ENCODE measurements around the gene RHOU. TPM values are rescaled to one million over a fixed set of nuclear protein-coding genes. Genes with fewer than 3 reads are reported as not detected.
"Not testable (repeated sequence)": the region's sequence is repeated elsewhere in the genome, so short reads cannot be mapped to it uniquely, and the experiment has no call there.

RHOU gene
- total RNA-seq, 2 experiments from 2014 or later: 1.2 TPM

DNA sequence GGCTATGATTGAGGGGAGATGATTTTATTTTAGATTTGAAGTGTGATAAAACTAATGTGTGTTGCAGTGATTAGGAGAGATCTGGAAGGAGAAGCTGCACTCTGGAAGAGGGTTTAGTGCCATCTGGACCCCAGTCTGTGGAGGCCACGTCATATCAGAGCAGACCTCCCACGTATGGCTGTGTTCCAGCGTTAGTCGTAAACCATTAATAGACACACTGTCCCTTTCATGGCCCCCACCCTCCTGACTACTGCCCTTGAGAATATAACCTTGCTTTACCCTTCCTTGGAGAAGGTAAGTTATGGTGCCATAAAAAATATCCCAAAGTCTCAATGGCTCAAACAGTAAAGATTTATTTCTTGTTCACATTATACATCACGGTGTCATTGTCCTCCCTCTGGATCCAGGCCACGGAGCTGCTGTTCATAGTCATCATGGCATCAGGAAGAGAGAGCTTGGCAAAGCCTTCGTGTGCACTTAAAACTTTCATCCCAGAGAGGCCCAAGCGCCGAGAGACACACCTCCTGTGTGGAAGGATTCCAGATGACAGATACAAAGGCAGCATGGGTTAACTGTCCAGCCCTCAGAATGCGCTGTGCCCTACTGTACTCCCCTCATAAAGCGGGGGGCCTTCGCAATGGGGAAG lies 33.2 kb downstream of the RHOU start:
- no peak overlapping the region for H3K4me3 Mint-ChIP-seq
- ChIA-PET CTCF (no interaction called here), POLR2A (no interaction called here)
- intact Hi-C loops (cut with micrococcal nuclease): no loop called here
- H3K9me3 Mint-ChIP-seq: no peaks in the 10 kb centered on the region
- H3K27me3 Mint-ChIP-seq: no peaks in the 10 kb centered on the region
- no peaks in the 10 kb centered on the region for H3K36me3 Mint-ChIP-seq (ENCODE audit: low read depth)
- DNase-seq (no peak), ATAC-seq (no peak)
- H3K4me1 Mint-ChIP-seq (ENCODE audit: low read depth): peaks cover 13% of the 10 kb centered on the region
- TF ChIP-seq, protein P1, sequence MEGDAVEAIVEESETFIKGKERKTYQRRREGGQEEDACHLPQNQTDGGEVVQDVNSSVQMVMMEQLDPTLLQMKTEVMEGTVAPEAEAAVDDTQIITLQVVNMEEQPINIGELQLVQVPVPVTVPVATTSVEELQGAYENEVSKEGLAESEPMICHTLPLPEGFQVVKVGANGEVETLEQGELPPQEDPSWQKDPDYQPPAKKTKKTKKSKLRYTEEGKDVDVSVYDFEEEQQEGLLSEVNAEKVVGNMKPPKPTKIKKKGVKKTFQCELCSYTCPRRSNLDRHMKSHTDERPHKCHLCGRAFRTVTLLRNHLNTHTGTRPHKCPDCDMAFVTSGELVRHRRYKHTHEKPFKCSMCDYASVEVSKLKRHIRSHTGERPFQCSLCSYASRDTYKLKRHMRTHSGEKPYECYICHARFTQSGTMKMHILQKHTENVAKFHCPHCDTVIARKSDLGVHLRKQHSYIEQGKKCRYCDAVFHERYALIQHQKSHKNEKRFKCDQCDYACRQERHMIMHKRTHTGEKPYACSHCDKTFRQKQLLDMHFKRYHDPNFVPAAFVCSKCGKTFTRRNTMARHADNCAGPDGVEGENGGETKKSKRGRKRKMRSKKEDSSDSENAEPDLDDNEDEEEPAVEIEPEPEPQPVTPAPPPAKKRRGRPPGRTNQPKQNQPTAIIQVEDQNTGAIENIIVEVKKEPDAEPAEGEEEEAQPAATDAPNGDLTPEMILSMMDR (IDR thresholded peaks at IDR 0.05): no peak
- H3K27ac Mint-ChIP-seq: no peak overlapping the region

DNA sequence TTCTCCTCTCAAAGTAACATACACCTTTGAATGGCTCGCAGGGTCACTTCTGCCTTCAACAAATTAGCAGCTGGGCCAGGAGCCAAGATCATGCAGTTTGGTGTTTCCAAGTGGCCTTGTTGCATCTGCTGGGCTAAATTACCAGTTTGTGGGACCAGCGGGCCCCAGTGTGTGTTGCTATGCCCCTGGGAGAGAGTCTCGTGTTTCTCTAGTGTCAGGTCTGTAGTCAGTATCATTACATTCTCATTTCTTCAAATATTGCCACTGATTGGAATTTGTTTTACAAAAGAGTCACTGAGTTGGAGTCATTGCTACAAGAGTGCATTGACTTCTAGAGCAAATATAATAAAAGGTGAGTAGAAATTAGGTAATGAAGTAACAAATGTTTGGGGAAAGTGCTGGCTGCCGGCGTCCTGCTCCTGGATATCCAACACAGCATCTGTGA lies 35.5 kb downstream of the RHOU start:
- CTCF ChIA-PET: no interaction called here

DNA sequence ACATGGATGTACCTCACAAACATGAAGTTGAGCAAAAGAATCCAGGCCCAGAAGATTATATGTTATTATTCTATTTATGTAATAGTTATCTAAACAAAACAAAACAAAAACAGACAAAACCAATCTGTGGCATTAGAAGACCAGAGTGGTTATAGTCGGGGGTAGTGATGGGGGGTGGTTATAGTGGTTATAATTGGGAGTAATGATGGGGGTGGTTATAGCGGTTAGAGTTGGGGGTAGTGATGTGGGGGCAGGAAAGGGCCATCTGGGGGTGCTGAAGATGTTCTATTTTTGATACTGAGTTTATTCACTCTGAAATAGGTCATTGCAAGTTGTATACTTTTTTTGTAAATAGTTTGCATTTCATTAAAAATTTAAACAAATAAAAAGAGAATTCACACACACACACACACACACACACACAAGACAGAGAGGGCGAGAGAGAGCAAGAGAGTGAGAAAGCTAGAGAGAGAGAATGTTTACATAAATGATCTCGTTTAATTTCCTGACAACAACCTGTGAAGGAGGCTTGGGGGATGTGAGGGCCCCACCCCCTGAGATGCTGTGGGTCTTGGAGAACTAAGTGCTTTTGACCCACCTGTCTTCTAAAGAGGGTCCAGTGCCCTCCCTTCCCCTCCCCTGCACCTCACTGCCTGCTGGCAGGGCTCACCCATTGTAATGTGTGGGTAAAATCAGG lies 37.4 kb downstream of the RHOU start:
- intact Hi-C loops (cut with micrococcal nuclease): no loop called here
- no peaks in the 10 kb centered on the region for H3K27me3 Mint-ChIP-seq
- no peak overlapping the region for H3K27ac Mint-ChIP-seq
- ChIA-PET POLR2A (no interaction called here), CTCF (no interaction called here)
- DNase-seq (no peak), ATAC-seq (no peak)
- no peaks in the 10 kb centered on the region for H3K9me3 Mint-ChIP-seq
- H3K4me3 Mint-ChIP-seq: no peak overlapping the region
- H3K4me1 Mint-ChIP-seq (ENCODE audit: low read depth): peaks cover 11% of the 10 kb centered on the region
- TF ChIP-seq, protein P1 (IDR thresholded peaks at IDR 0.05): no peak
- no peaks in the 10 kb centered on the region for H3K36me3 Mint-ChIP-seq (ENCODE audit: low read depth)

More for the DNA sequence above, 35.5 kb downstream of the RHOU start:
- no peak overlapping the region for H3K4me3 Mint-ChIP-seq
- intact Hi-C loops (cut with micrococcal nuclease): no loop called here
- no peaks in the 10 kb centered on the region for H3K27me3 Mint-ChIP-seq
- H3K4me1 Mint-ChIP-seq (ENCODE audit: low read depth): peaks cover 14% of the 10 kb centered on the region
- no peak for DNase-seq
- H3K9me3 Mint-ChIP-seq: no peaks in the 10 kb centered on the region
- H3K36me3 Mint-ChIP-seq (ENCODE audit: low read depth): no peaks in the 10 kb centered on the region
- no peak for ATAC-seq
- TF ChIP-seq, protein P1 (IDR thresholded peaks at IDR 0.05): no peak
- no peak overlapping the region for H3K27ac Mint-ChIP-seq
- POLR2A ChIA-PET: interaction anchor here (0.5 kb wide), 1 partner anchor 1065 kb away, joined by 3 read pairs; no protein-coding TSS in a partner anchor

DNA sequence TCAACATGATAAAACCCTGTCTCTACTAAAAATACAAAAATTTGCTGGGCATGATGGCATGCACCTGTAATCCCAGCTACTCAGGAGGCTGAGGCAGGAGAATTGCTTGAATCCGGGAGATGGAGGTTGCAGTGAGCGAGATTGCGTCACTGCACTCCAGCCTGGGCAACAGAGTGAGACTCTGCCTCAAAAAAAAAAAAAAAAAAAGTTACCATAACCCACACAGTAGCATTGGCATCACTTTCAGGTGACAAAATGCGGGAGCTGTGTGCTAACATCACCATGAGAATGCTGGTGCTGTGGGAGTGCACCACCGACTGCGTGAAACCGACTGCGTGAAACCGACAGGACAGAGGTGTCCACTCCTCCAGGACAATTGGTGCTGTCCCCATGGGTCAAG lies 40.7 kb downstream of the RHOU start:
- DNase-seq; intact Hi-C loops (cut with micrococcal nuclease); H3K27me3 Mint-ChIP-seq; H3K27ac Mint-ChIP-seq; H3K36me3 Mint-ChIP-seq (ENCODE audit: low read depth); H3K4me3 Mint-ChIP-seq; H3K4me1 Mint-ChIP-seq (ENCODE audit: low read depth); H3K9me3 Mint-ChIP-seq; ATAC-seq; CTCF ChIA-PET: not testable (repeated sequence)
- POLR2A ChIA-PET: interaction anchor here (0.9 kb wide), 1 partner anchor 151 kb away, joined by 3 read pairs; no protein-coding TSS in a partner anchor

DNA sequence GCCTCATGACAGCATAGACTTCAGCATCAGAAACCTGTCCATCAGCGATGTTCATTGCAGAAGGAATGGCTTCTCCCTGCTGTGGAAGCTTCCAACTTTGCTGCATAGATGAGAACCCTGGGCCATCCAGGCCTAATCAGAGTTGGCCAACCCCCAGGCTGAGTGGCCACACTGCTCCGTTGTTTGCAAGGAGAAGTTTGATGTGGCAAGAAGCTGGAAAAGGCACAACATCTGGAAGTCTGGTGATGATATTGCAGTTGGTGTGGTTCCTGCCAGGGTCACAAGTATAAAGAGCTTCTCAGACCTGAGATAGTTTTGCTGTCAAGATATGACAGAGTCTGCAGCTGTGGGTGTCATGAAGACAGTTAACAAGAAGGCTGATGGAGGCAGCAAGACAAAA lies 41.2 kb downstream of the RHOU start:
- TF ChIP-seq, protein P1 (IDR thresholded peaks at IDR 0.05): no peak
- intact Hi-C loops (cut with micrococcal nuclease): no loop called here

More for the DNA sequence above, 41.2 kb downstream of the RHOU start:
- Mint-ChIP-seq H3K4me1 (ENCODE audit: low read depth) (peaks cover 5% of the 10 kb centered on the region), H3K9me3 (no peaks in the 10 kb centered on the region), H3K27ac (no peak overlapping the region), H3K4me3 (no peak overlapping the region), H3K36me3 (ENCODE audit: low read depth) (no peaks in the 10 kb centered on the region), H3K27me3 (no peaks in the 10 kb centered on the region)
- ATAC-seq (no peak), DNase-seq (no peak)
- POLR2A ChIA-PET: interaction anchor here (0.6 to 0.9 kb wide), 2 partner anchors 9 to 150 kb away, joined by 3 read pairs; no protein-coding TSS in a partner anchor
- CTCF ChIA-PET: no interaction called here

Data from activated CD8-positive, alpha-beta T cell treated with anti-CD3 and anti-CD28 coated beads for 36 hours (primary cell).